GM19193 (cell line): ENCODE measurements around the gene SPHK1.

Experiments
- POLR2A ChIP-seq: IDR thresholded peaks from 4 replicates; pipeline ENCODE4 v1.6.1; 2011; ENCODE audit not compliant: insufficient read depth, insufficient read length; ENCODE audit errors: extremely low read depth

SPHK1 gene

DNA sequence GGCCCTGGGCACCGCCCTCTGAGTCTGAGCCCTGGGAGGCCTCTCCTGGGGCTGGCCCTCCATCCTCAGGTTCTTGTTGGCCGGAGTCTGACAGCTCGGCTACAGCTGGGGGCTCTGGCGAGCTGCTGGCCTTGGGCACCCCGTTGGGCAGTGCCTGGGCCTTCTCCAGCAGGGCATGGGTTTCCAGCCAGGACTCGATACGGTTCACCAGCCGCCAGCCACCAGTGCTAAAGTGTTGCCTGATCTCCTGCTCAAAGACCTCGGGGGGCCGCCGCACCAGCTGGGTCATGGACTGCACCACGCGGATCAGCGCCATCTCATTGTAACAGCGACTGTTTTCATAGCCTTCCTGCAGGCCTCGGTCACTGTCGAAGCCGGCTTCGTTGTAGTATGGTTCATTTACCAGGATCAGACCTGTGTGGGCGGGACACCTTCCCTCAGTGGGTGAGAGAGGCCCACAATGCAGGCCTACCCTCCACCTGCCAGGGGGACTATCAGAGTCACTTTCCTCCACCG lies 6.8 kb downstream of the SPHK1 start:
- TF ChIP-seq POLR2A = no peak

DNA sequence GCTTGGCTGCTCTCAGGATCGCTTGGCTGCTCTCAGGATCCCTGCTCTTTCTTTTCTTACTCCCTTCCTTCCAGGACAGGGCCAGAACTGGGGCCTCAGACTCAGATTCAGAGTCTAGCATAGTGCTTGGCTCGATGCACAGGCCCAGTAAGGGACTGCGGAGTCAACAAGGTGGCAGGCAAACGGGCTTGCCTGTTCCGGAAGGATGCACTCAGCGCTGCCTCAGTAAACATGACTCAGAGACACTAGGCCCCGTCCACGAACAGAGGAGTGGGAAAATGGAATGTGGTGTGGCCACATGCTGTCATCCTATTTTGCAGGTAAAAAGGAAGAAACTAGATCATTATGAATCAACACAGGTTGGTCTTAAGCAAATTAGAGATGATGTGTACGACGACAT lies 9.8 kb downstream of the SPHK1 start:
- TF ChIP-seq POLR2A = no peak

DNA sequence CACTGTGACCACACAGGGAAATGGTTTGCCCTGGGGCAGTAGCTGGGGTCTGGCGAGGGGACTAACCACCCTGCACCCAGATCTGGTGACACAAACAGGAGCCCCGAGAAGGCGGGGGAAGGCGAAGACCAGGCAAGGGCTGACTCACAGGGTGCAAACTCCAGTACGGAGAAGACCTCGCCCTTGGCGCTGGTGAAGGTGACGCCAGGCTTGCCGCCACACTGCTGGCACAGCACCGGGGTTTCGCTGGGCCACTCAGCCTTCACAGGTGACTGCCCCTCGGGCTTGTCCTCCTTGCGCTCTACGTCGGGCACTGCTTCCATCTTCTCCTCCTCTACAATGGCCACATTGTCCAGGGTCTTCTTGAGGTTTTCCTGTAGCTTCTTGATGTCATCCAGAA lies 11.6 kb downstream of the SPHK1 start:
- no peak for TF ChIP-seq POLR2A

- no peak for TF ChIP-seq POLR2A
Observed at GRCh38 chr17:76397184-76397583, 12.8 kb downstream of the SPHK1 start.

DNA sequence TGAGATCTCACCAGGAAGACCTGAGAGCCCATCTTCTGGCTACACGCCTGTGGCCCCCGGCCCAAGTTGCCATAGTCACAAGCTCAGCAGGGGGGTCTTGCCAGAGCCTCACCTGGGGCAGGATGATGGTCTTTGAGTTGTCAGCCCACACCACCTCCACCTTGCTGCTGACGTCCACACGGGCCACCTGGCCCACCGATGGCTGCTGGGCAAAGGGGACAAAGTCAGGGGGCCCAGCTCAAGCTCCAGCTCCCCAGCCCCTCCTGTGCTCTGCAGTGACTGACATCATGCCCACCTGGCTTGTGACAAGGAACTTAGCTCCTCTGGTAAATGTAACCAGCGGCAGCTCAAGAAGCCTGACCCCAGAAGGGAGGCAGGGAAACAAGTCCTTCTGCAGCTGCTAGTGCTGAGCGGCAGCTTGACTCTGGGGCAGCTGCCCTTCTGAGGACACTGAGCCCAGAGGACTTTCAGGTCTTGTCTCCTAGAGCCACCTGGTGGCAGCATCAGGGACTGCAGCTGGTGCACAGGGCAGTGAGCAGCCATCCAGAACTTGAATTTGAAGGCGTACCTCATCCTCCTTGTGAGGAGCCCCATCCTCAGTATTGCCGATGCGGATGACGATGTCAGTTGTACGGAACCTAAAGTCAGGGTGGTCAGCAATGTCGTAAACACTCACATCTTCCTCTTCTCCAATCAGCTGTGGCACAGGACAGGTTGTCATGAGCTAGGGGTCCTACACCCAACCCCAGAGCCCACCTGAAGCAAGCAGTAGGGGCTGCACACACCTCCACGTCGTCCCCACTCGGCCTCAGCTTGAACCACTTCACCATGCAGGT lies 13.5 kb downstream of the SPHK1 start:
- TF ChIP-seq POLR2A = no peak

GRCh38 chr17:76398523-76399174 lies 14.2 kb downstream of the SPHK1 start:
- no peak for TF ChIP-seq POLR2A

DNA sequence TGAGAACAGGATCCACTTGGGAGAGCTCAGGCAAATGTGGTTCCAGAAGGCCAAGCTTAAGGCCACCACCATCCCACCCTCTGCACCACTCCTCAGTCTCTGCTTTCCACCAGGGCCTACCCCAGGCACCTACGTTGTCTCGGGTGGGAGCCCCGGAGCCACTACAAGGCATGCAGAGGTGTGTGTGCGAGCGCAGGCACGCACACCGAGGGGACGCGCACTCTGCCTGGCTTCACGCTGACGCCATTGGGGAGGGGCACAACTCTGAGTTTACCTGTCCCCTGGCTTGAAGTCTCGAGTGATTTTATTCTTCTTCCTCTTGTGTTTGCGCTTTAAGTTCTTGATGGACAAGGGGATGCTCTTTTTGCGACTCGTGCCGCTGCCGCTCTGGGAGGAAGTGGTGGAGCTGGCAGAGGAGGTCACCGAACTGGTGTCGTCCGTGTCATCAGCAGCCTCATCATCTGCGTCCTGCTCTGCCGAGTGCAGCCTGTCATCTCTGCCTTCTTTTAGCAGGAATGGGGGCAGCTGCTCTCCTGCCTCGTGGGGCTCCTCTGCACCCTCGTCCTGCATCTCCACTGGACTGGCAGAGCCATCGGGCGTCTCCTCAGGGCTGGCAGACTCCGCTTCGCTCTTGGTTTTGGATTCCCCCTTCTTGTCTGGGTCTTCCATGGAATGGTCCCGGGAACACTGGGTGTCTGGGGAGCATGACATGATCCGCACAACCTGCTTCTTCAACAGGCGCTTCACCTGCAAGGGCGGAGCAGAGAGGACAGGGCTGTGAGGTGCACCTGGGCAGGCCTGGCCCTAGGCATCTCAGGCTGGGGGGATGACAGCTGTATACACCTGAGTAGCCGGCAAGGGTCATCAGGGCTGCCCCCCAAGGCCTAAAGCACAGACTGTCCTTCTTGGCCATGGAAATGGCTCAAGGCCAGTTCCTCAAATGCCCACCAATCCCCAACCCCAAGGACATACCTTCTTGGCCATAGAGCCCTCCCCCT lies 15.1 kb downstream of the SPHK1 start:
- TF ChIP-seq POLR2A = no peak

- no peak for TF ChIP-seq POLR2A
Observed at GRCh38 chr17:76402711-76403110, 18.3 kb downstream of the SPHK1 start.

DNA sequence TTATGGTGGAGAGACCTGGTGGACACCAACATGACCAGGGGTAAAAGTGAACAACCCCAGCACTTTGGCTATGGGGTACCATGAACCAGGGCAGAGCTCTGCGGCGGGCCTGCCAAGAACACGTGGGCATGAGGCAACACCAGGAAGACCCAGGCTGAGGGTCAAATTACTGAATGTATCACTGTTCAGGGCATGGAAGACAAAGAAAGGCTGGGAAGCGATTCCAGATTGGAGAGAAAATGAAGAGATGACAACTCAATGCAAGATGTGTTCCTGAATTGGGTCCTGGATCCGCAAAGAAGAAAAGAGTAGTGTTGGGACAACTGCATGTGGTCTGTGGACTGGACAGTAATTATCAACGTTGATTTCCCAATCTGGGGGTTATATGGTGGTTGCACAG lies 19.8 kb downstream of the SPHK1 start:
- no peak for TF ChIP-seq POLR2A

DNA sequence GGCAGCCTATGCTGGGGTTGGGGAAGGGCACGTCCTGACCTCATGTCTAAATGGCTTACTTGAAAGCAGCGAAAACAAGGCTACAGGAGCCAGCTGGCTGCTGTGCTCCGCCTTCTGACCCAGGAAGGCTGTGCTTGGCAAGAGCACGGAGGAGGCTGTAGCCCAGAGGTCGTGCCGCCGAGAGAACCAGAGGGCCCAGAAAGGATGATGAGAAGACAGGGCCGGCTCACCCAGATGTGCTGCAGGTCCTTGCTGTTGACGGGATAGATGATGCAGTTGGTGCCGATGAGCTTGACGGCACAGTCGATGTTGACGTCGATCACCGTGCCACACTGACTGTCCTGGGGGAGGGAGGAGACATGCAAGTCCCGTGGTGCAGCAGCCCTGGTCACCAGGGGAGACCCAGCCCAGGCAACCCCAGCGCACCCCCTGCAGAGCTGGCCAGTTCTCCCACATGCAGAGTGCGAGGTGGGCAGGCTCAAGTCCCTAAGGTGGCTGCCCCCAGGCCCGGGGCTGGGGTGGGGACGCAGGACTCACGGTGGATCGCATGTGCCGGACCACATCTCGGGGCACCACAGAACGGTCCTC lies 20.7 kb downstream of the SPHK1 start:
- no peak for TF ChIP-seq POLR2A

- no peak for TF ChIP-seq POLR2A
Observed at GRCh38 chr17:76405607-76405966, 21.2 kb downstream of the SPHK1 start.

DNA sequence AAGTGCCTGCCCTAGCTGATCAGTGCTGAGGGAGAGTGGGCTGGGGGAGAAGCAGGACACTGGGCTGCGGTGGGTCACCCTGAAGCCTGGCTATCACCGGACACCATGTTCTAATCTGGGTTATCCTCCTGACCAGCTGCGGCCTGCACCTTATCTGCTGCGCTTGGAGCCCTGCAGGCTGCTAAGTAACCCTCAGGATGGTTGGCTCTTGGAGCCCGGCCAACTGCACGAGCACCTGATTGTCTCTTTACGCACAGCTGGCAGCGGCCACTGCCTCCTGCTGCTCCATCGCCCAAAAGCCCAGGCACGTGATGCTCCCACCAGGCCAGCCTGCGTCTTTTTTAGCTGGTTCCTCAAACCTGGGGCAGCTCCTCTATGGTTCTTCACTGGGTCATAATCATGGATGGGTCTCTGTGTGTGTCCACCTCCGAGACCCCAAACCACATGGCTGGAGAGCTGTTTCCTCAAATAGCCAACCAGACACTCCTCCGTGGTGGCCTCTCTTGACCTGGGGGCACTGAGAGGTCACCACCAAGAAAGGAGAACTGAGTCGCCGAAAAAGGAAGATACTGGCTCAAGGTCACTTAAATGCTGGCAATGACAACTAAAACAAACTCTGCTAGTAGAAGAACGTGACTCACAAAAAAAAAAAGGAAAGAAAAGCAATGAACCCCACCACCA lies 21.7 kb downstream of the SPHK1 start:
- no peak for TF ChIP-seq POLR2A

- no peak for TF ChIP-seq POLR2A
Observed at GRCh38 chr17:76407509-76407908, 23.1 kb downstream of the SPHK1 start.
